ENCODE results near the gene EEF2K. TPM values are rescaled to one million over a fixed set of nuclear protein-coding genes. Genes with fewer than 3 reads are reported as not detected.
"Not testable (repeated sequence)": the region's sequence is repeated elsewhere in the genome, so short reads cannot be mapped to it uniquely, and the experiment has no call there.

The EEF2K gene
- total and polyA plus RNA-seq, 2 donors from 2014 or later, result 2.8 to 28.1 TPM

- FAIRE-seq (no peak), DNase-seq (no peak)
- Histone ChIP-seq H3K4me3 (ENCODE audit: low read length in 3 of 3) (no peak overlapping the region), H3K27ac (ENCODE audit: low read depth in 2 of 2, low read length in 2 of 2) (no peak overlapping the region), H3K9me3 (ENCODE audit: control insufficient read depth in 2 of 3, insufficient read depth in 1 of 3, low read length in 3 of 3) (no peaks in the 10 kb centered on the region), H3K9ac (ENCODE audit: low read length in 3 of 3) (no peak overlapping the region), H3K4me1 (ENCODE audit: control insufficient read depth in 2 of 3, insufficient read depth in 2 of 3, low read depth in 1 of 3, low read length in 3 of 3) (no peaks in the 10 kb centered on the region), H3K36me3 (ENCODE audit: control insufficient read depth in 2 of 3, insufficient read depth in 3 of 3, low read length in 3 of 3) (no peaks in the 10 kb centered on the region), H3K27me3 (ENCODE audit: control insufficient read depth, insufficient read depth, low read length) (no peaks in the 10 kb centered on the region)
- no peak for TF ChIP-seq CTCF (IDR thresholded peaks at IDR 0.05; ENCODE audit: borderline replicate concordance, extremely low read depth, insufficient read depth)
- intact Hi-C loops (cut with DNase I), result loop anchor here (10.0 kb wide), 1 partner anchor 68 kb away; no protein-coding TSS in a partner anchor
Observed at GRCh38 chr16:22216191-22216831, 10.2 kb downstream of the EEF2K start.

GRCh38 chr16:22216832-22217225 lies 10.8 kb downstream of the EEF2K start:
- H3K36me3 ChIP-seq (ENCODE audit: control insufficient read depth in 2 of 3, insufficient read depth in 3 of 3, low read length in 3 of 3); H3K4me1 ChIP-seq (ENCODE audit: control insufficient read depth in 2 of 3, insufficient read depth in 2 of 3, low read depth in 1 of 3, low read length in 3 of 3); H3K9ac ChIP-seq (ENCODE audit: low read length in 3 of 3); DNase-seq; FAIRE-seq; H3K27ac ChIP-seq (ENCODE audit: low read depth in 2 of 2, low read length in 2 of 2); H3K9me3 ChIP-seq (ENCODE audit: control insufficient read depth in 2 of 3, insufficient read depth in 1 of 3, low read length in 3 of 3); H3K4me3 ChIP-seq (ENCODE audit: low read length in 3 of 3); H3K27me3 ChIP-seq (ENCODE audit: control insufficient read depth, insufficient read depth, low read length): not testable (repeated sequence)
- intact Hi-C loops (cut with DNase I), result loop anchor here (10.0 kb wide), 1 partner anchor 68 kb away; no protein-coding TSS in a partner anchor

- no peak overlapping the region for H3K9ac ChIP-seq (ENCODE audit: low read length in 3 of 3)
- H3K4me3 ChIP-seq (ENCODE audit: low read length in 3 of 3), result no peak overlapping the region
- H3K36me3 ChIP-seq (ENCODE audit: control insufficient read depth in 2 of 3, insufficient read depth in 3 of 3, low read length in 3 of 3), result no peaks in the 10 kb centered on the region
- no peaks in the 10 kb centered on the region for H3K27me3 ChIP-seq (ENCODE audit: control insufficient read depth, insufficient read depth, low read length)
- H3K27ac ChIP-seq (ENCODE audit: low read depth in 2 of 2, low read length in 2 of 2), result no peak overlapping the region
- DNase-seq (no peak), FAIRE-seq (no peak)
- no peaks in the 10 kb centered on the region for H3K4me1 ChIP-seq (ENCODE audit: control insufficient read depth in 2 of 3, insufficient read depth in 2 of 3, low read depth in 1 of 3, low read length in 3 of 3)
- no peak for TF ChIP-seq CTCF (IDR thresholded peaks at IDR 0.05; ENCODE audit: borderline replicate concordance, extremely low read depth, insufficient read depth)
- intact Hi-C loops (cut with DNase I), result loop anchor here (10.0 kb wide), 1 partner anchor 67 kb away; no protein-coding TSS in a partner anchor
- H3K9me3 ChIP-seq (ENCODE audit: control insufficient read depth in 2 of 3, insufficient read depth in 1 of 3, low read length in 3 of 3), result no peaks in the 10 kb centered on the region
Observed at GRCh38 chr16:22217890-22218730, 12.0 kb downstream of the EEF2K start.

DNA sequence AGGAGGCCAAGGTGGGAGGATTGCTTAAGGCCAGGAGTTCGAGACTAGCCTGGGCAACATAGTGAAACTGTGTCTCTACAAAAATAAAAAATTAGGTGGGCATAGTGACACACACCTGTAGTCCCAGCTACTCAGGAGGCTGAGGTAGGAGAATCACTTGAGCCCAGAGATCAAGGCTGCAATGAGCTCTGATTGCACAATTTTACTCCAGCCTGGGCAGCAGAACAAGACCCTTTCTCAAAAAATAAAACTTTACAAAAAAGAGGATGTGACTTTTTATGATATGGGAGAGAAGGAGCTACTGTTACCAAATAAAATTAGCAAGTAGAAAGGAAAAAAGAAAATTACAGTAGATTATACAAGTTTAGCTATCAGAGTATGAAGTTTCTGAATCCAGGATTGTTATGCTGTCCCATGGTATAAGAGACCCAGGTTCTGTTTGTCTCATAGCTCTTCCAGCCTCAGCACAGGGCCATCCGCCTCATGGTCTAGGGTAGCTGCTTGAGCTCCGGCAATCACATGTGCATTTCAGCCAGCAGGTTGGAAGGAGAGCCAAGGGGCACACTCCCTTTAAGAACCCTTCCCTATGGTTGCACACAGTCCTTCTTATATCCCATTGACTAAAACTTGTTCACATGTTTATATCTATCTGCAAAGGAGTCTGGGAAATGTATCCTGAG lies 13.5 kb downstream of the EEF2K start:
- intact Hi-C loops (cut with DNase I), result loop anchor here (10.0 kb wide), 1 partner anchor 65 kb away; no protein-coding TSS in a partner anchor
- DNase-seq (no peak), FAIRE-seq (no peak)
- TF ChIP-seq CTCF (IDR thresholded peaks at IDR 0.05; ENCODE audit: borderline replicate concordance, extremely low read depth, insufficient read depth), result no peak
- no peak overlapping the region for H3K4me3 ChIP-seq (ENCODE audit: low read length in 3 of 3)
- H3K27me3 ChIP-seq (ENCODE audit: control insufficient read depth, insufficient read depth, low read length), result no peaks in the 10 kb centered on the region
- H3K4me1 ChIP-seq (ENCODE audit: control insufficient read depth in 2 of 3, insufficient read depth in 2 of 3, low read depth in 1 of 3, low read length in 3 of 3), result no peaks in the 10 kb centered on the region
- no peaks in the 10 kb centered on the region for H3K9me3 ChIP-seq (ENCODE audit: control insufficient read depth in 2 of 3, insufficient read depth in 1 of 3, low read length in 3 of 3)
- no peak overlapping the region for H3K27ac ChIP-seq (ENCODE audit: low read depth in 2 of 2, low read length in 2 of 2)
- no peak overlapping the region for H3K9ac ChIP-seq (ENCODE audit: low read length in 3 of 3)
- no peaks in the 10 kb centered on the region for H3K36me3 ChIP-seq (ENCODE audit: control insufficient read depth in 2 of 3, insufficient read depth in 3 of 3, low read length in 3 of 3)

All from kidney (tissue), 14 donors.